Endothelial cell of umbilical vein (primary cell): ENCODE data around the gene SPATA7. TPM values are rescaled to one million over a fixed set of nuclear protein-coding genes. Genes with fewer than 3 reads are reported as not detected.

Experiments
- BruUV-seq: library from RNA; stranded (reverse); fragments of 400-500 nt; replicated peaks from 2 replicates; lab custom pipeline; 2021; lab: Mats Ljungman, UMichigan
- CTCF ChIA-PET: fragments of 300-600, 350-600 bp; sonication (Branson Sonifier 250); formaldehyde crosslinking; loops from one replicate; lab custom pipeline; 2021; ENCODE audit warnings: antibody characterized with exemption, inconsistent platforms; lab: Charles Lee
- POLR2A ChIA-PET: fragments of 300-600, 350-600 bp; sonication (Branson Sonifier 250); formaldehyde crosslinking; loops from one replicate; lab custom pipeline; 2021; ENCODE audit warnings: antibody characterized with exemption, inconsistent platforms; lab: Charles Lee
- DNase-seq: peaks from one replicate; pipeline ENCODE4 v3.0.0-alpha.2; 2011; ENCODE audit warnings: low read depth, low spot score
- FAIRE-seq: peaks from 2 replicates; lab custom pipeline; 2011; peaks lifted over from hg19 to GRCh38; lab: Jason Lieb, UNC
- H2AFZ ChIP-seq: 2 replicates; pipeline ENCODE4 v1.6.0; 2012; ENCODE audit warnings: low read depth, low read length, control low read depth, inconsistent platforms
- H3K27ac ChIP-seq: 2 replicates; pipeline ENCODE4 v1.5.1; 2011; ENCODE audit warnings: low read depth, mild to moderate bottlenecking, control low read depth, low read length, moderate library complexity; ENCODE audit not compliant: insufficient read depth
- H3K27me3 ChIP-seq, 2 experiments: 2 replicates each; pipeline versions ENCODE4 v1.6.0 to v1.6.1; 2011; ENCODE audit warnings: low read length in 2 of 2, mixed read lengths in 1 of 2; ENCODE audit not compliant: control insufficient read depth in 2 of 2, insufficient read depth in 2 of 2
- H3K36me3 ChIP-seq, 2 experiments: 2 replicates in 1 of 2; 3 replicates in 1 of 2; pipeline ENCODE4 v1.5.1; 2011; ENCODE audit warnings: low read length in 2 of 2, mild to moderate bottlenecking in 1 of 2, moderate library complexity in 1 of 2; ENCODE audit not compliant: control insufficient read depth in 2 of 2, insufficient read depth in 2 of 2; ENCODE audit errors: extremely low read depth in 1 of 2
- H3K4me1 ChIP-seq: 3 replicates; pipeline ENCODE4 v1.5.1; 2011; ENCODE audit warnings: mild to moderate bottlenecking, low read length; ENCODE audit not compliant: control insufficient read depth, insufficient read depth; ENCODE audit errors: extremely low read depth
- H3K4me2 ChIP-seq: 2 replicates; pipeline ENCODE4 v1.6.1; 2011; ENCODE audit warnings: low read length, control low read depth, mixed read lengths; ENCODE audit not compliant: insufficient read depth
- H3K4me3 ChIP-seq, 3 experiments: fragments of 200-600 bp in 1 of 3; sonication (generic), shearing (Covaris generic) in 1 of 3; replicated peaks in 1 of 3; 2 replicates each; pipeline ENCODE4 v1.5.1; 2011 to 2016; ENCODE audit warnings: control low read depth in 3 of 3, low read length in 3 of 3, mild to moderate bottlenecking in 2 of 3, inconsistent platforms in 1 of 3, low read depth in 1 of 3, moderate library complexity in 1 of 3; ENCODE audit not compliant: insufficient read depth in 1 of 3
- H3K79me2 ChIP-seq: 2 replicates; pipeline ENCODE4 v1.6.0; 2012; ENCODE audit warnings: low read length, inconsistent platforms; ENCODE audit not compliant: control insufficient read depth, insufficient read depth
- H3K9ac ChIP-seq: replicated peaks from 2 replicates; pipeline ENCODE3; 2011; ENCODE audit warnings: low read length, control low read depth; ENCODE audit not compliant: insufficient read depth; ENCODE audit errors: extremely low read depth
- H3K9me1 ChIP-seq: replicated peaks from 3 replicates; pipeline ENCODE4 v1.6.0; 2011; ENCODE audit warnings: mild to moderate bottlenecking, low read length; ENCODE audit not compliant: control insufficient read depth, insufficient read depth; ENCODE audit errors: extremely low read depth
- H3K9me3 ChIP-seq: replicated peaks from 2 replicates; pipeline ENCODE4 v1.5.1; 2012; ENCODE audit warnings: low read length, inconsistent platforms; ENCODE audit not compliant: control insufficient read depth, insufficient read depth
- H4K20me1 ChIP-seq: replicated peaks from 2 replicates; pipeline ENCODE3; 2011; ENCODE audit warnings: mild to moderate bottlenecking, low read length; ENCODE audit not compliant: control insufficient read depth, insufficient read depth; ENCODE audit errors: extremely low read depth
- EZH2 ChIP-seq: IDR thresholded peaks from 2 replicates; pipeline ENCODE4 v1.6.1; 2012; ENCODE audit warnings: borderline replicate concordance, low read depth, mild to moderate bottlenecking, moderate library complexity, low read length, inconsistent platforms; ENCODE audit not compliant: severe bottlenecking
- FOS ChIP-seq: IDR thresholded peaks from 2 replicates; pipeline ENCODE4 v1.6.1; 2011; ENCODE audit warnings: mild to moderate bottlenecking, low read length, moderate library complexity, borderline replicate concordance; ENCODE audit not compliant: insufficient read depth
- GATA2 ChIP-seq: IDR thresholded peaks from 2 replicates; pipeline ENCODE4 v1.7.0; 2011; ENCODE audit warnings: low read depth, mild to moderate bottlenecking, moderate library complexity, mixed read lengths, low read length; ENCODE audit not compliant: insufficient read length, insufficient read depth
- JUN ChIP-seq: IDR thresholded peaks from 2 replicates; pipeline ENCODE4 v1.6.1; 2011; ENCODE audit warnings: borderline replicate concordance, low read depth; ENCODE audit not compliant: insufficient read length, insufficient read depth
- MYC ChIP-seq: IDR thresholded peaks from one replicate; pipeline ENCODE4 v1.6.1; 2011; ENCODE audit warnings: mild to moderate bottlenecking, low read depth, low read length
- POLR2A ChIP-seq: IDR thresholded peaks from 2 replicates; pipeline ENCODE4 v1.6.1; 2012; ENCODE audit warnings: low read depth, mild to moderate bottlenecking, control low read depth, low read length
- POLR2AphosphoS5 ChIP-seq: IDR thresholded peaks from 2 replicates; pipeline ENCODE4 v1.6.1; 2012; ENCODE audit warnings: low read depth, mild to moderate bottlenecking, control low read depth, low read length, moderate library complexity; ENCODE audit not compliant: insufficient read depth
- dilution Hi-C: fragments of 300-500 bp; cut with MboI; formaldehyde crosslinking; loops from one replicate; pipeline ENCODE4 v1.15.0; 2019; ENCODE audit warnings: low sequenced_read_pairs; ENCODE audit not compliant: extremely low pct_ligation_motif_present
- intact Hi-C: fragments of 100-400 bp; cut with micrococcal nuclease; formaldehyde crosslinking; loops from one replicate; pipeline ENCODE4 v1.10.0; 2022
- polyA plus RNA-seq, 4 experiments: library from polyadenylated mRNA; depleted of rRNA in 3 of 4; stranded (reverse) in 3 of 4; unstranded in 1 of 4; fragments of >200 nt; gene quantifications; 2 replicates each; pipeline versions ENCODE4 v1.2.1 to v1.2.3, GENCODE V29; 2011 to 2012; ENCODE audit warnings: missing spikeins in 1 of 4
- total RNA-seq: library from RNA; stranded (reverse); gene quantifications from 2 replicates; pipeline ENCODE4 v1.2.3, GENCODE V29; 2021
- TF ChIP-seq, protein P1 (sequence below), 2 donors: IDR thresholded peaks; 1 replicate in 1 of 2; 2 replicates in 1 of 2; pipeline ENCODE4 v1.5.1; 2011; ENCODE audit warnings: low read length in 2 of 2, mild to moderate bottlenecking in 2 of 2, moderate library complexity in 2 of 2, control low read depth in 1 of 2, inconsistent platforms in 1 of 2, low read depth in 1 of 2; ENCODE audit not compliant: insufficient read depth in 1 of 2; ENCODE audit errors: extremely low read depth in 1 of 2
- TF ChIP-seq, protein P2 (sequence below): IDR thresholded peaks from 2 replicates; pipeline ENCODE4 v1.6.1; 2011; ENCODE audit not compliant: insufficient read depth, insufficient read length

The SPATA7 gene
- total and polyA plus RNA-seq, 2 donors (not counting 3 experiments of a cell fraction or from before 2014, with no cell fraction given): 4.0 to 9.7 TPM

DNA sequence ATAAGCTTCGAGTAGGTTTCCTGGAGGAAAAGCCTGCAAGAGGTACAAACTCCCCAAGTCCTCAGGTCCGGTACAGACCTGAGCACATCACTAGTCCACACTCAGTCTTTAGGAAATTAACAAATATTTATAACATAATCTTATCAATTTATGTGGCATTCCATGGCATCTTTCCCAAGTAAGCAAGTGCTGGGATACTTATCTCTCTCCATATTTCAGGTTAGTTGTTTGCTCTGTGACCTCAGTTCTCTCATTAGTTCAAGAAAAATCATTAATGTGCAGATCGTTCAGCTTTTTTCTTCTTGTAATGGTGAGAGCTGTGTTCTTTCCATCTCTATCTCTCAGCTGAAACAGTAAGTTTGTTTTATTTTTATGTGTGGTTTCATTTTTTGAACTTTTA lies 34.7 kb downstream of the SPATA7 start:
- no peak overlapping the region for H3K9ac ChIP-seq
- CTCF ChIA-PET: no interaction called here
- H3K4me1 ChIP-seq: no peaks in the 10 kb centered on the region
- H3K4me2 ChIP-seq: no peak overlapping the region
- H3K9me1 ChIP-seq: no peaks in the 10 kb centered on the region
- no peak overlapping the region for H3K4me3 ChIP-seq
- H3K36me3 ChIP-seq: peaks cover 0 to 3% of the 10 kb centered on the region in 2 experiments
- intact Hi-C loops: no loop called here
- dilution Hi-C loops: no loop called here
- no peak overlapping the region for H2AFZ ChIP-seq
- no peaks in the 10 kb centered on the region for H3K9me3 ChIP-seq
- DNase-seq (no peak), FAIRE-seq (no peak)
- H3K27ac ChIP-seq: no peak overlapping the region
- no TSS peak for BruUV-seq
- H4K20me1 ChIP-seq: no peaks in the 10 kb centered on the region
- H3K27me3 ChIP-seq: no peaks in the 10 kb centered on the region
- POLR2A ChIA-PET: no interaction called here
- TF ChIP-seq MYC (no peak), EZH2 (no peak), POLR2A (no peak), FOS (no peak), POLR2AphosphoS5 (no peak), GATA2 (no peak), JUN (no peak)
- TF ChIP-seq, protein P1, sequence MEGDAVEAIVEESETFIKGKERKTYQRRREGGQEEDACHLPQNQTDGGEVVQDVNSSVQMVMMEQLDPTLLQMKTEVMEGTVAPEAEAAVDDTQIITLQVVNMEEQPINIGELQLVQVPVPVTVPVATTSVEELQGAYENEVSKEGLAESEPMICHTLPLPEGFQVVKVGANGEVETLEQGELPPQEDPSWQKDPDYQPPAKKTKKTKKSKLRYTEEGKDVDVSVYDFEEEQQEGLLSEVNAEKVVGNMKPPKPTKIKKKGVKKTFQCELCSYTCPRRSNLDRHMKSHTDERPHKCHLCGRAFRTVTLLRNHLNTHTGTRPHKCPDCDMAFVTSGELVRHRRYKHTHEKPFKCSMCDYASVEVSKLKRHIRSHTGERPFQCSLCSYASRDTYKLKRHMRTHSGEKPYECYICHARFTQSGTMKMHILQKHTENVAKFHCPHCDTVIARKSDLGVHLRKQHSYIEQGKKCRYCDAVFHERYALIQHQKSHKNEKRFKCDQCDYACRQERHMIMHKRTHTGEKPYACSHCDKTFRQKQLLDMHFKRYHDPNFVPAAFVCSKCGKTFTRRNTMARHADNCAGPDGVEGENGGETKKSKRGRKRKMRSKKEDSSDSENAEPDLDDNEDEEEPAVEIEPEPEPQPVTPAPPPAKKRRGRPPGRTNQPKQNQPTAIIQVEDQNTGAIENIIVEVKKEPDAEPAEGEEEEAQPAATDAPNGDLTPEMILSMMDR (IDR thresholded peaks at IDR 0.05; ENCODE audit: extremely low read depth in 1 of 2, insufficient read depth in 1 of 2, low read depth in 1 of 2, low read length in 2 of 2): no peak
- TF ChIP-seq, protein P2, sequence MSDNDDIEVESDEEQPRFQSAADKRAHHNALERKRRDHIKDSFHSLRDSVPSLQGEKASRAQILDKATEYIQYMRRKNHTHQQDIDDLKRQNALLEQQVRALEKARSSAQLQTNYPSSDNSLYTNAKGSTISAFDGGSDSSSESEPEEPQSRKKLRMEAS: no peak
- no peaks in the 10 kb centered on the region for H3K79me2 ChIP-seq
